ENCODE measurements around the gene ECI2. TPM values are rescaled to one million over a fixed set of nuclear protein-coding genes. Genes with fewer than 3 reads are reported as not detected.
"Not testable (repeated sequence)": the region's sequence is repeated elsewhere in the genome, so short reads cannot be mapped to it uniquely, and the experiment has no call there.

The ECI2 gene
- total and polyA plus RNA-seq, 5 donors, result 70.1 to 124 (median 101) TPM

- 80% methylated on average over 5 of the region's 5 CpGs for WGBS
- ATAC-seq (peak in 1 of 2 donors; percentile 28), DNase-seq (no peak)
- Histone ChIP-seq H3K4me1 (ENCODE audit: control insufficient read depth, insufficient read depth, low read length) (no peaks in the 10 kb centered on the region), H3K27me3 (ENCODE audit: control insufficient read depth, insufficient read depth) (no peaks in the 10 kb centered on the region), H3K4me3 (ENCODE audit: low read length) (no peak overlapping the region), H3K27ac (ENCODE audit: low read length) (no peak overlapping the region), H3K9me3 (ENCODE audit: control insufficient read depth, low read length) (no peaks in the 10 kb centered on the region)
- intact Hi-C loops (cut with DNase I), result no loop called here
Measured at GRCh38 chr6:4125500-4125899, 9.9 kb downstream of the ECI2 start.

- no peaks in the 10 kb centered on the region for H3K9me3 ChIP-seq (ENCODE audit: control insufficient read depth, low read length)
- no peak for ATAC-seq
- no peaks in the 10 kb centered on the region for H3K4me1 ChIP-seq (ENCODE audit: control insufficient read depth, insufficient read depth, low read length)
- H3K27ac ChIP-seq (ENCODE audit: low read length), result no peak overlapping the region
- WGBS, result 10% methylated on average over 1 of the region's 1 CpG
- no peaks in the 10 kb centered on the region for H3K27me3 ChIP-seq (ENCODE audit: control insufficient read depth, insufficient read depth)
- DNase-seq, result no peak
- H3K4me3 ChIP-seq (ENCODE audit: low read length), result no peak overlapping the region
- intact Hi-C loops (cut with DNase I), result no loop called here
Measured at GRCh38 chr6:4124351-4124750, 11.0 kb downstream of the ECI2 start.

- WGBS, result 94% methylated on average over 4 of the region's 4 CpGs
- no peaks in the 10 kb centered on the region for H3K27me3 ChIP-seq (ENCODE audit: control insufficient read depth, insufficient read depth)
- H3K4me3 ChIP-seq (ENCODE audit: low read length), result no peak overlapping the region
- DNase-seq (no peak), ATAC-seq (no peak)
- H3K27ac ChIP-seq (ENCODE audit: low read length), result no peak overlapping the region
- no peaks in the 10 kb centered on the region for H3K4me1 ChIP-seq (ENCODE audit: control insufficient read depth, insufficient read depth, low read length)
- intact Hi-C loops (cut with DNase I), result loop anchor here in 1 of 4 donors (5.0 kb wide), 1 partner anchor 63 kb away; no protein-coding TSS in a partner anchor
- no peaks in the 10 kb centered on the region for H3K9me3 ChIP-seq (ENCODE audit: control insufficient read depth, low read length)
Measured at GRCh38 chr6:4115741-4116140, 19.6 kb downstream of the ECI2 start.

- H3K27me3 ChIP-seq (ENCODE audit: control insufficient read depth, insufficient read depth), result no peaks in the 10 kb centered on the region
- 88% methylated on average over 3 of the region's 3 CpGs for WGBS
- intact Hi-C loops (cut with DNase I), result no loop called here
- H3K27ac ChIP-seq (ENCODE audit: low read length), result no peak overlapping the region
- DNase-seq (no peak), ATAC-seq (no peak)
- H3K4me3 ChIP-seq (ENCODE audit: low read length), result no peak overlapping the region
- H3K9me3 ChIP-seq (ENCODE audit: control insufficient read depth, low read length), result no peaks in the 10 kb centered on the region
- H3K4me1 ChIP-seq (ENCODE audit: control insufficient read depth, insufficient read depth, low read length), result no peaks in the 10 kb centered on the region
Measured at GRCh38 chr6:4114123-4114522, 21.3 kb downstream of the ECI2 start.

- DNase-seq, result no peak
- intact Hi-C loops (cut with DNase I), result no loop called here
- no peak for ATAC-seq
- Histone ChIP-seq H3K4me1 (ENCODE audit: control insufficient read depth, insufficient read depth, low read length) (no peaks in the 10 kb centered on the region), H3K27ac (ENCODE audit: low read length) (no peak overlapping the region), H3K9me3 (ENCODE audit: control insufficient read depth, low read length) (no peaks in the 10 kb centered on the region), H3K27me3 (ENCODE audit: control insufficient read depth, insufficient read depth) (no peaks in the 10 kb centered on the region), H3K4me3 (ENCODE audit: low read length) (no peak overlapping the region)
Measured at GRCh38 chr6:4113649-4114048, 21.7 kb downstream of the ECI2 start.

- Histone ChIP-seq H3K4me3 (ENCODE audit: low read length) (no peak overlapping the region), H3K27me3 (ENCODE audit: control insufficient read depth, insufficient read depth) (no peaks in the 10 kb centered on the region), H3K4me1 (ENCODE audit: control insufficient read depth, insufficient read depth, low read length) (no peaks in the 10 kb centered on the region), H3K27ac (ENCODE audit: low read length) (no peak overlapping the region), H3K9me3 (ENCODE audit: control insufficient read depth, low read length) (no peaks in the 10 kb centered on the region)
- DNase-seq (no peak), ATAC-seq (no peak)
- intact Hi-C loops (cut with DNase I), result no loop called here
- WGBS, result 93% methylated on average over 3 of the region's 3 CpGs
Measured at GRCh38 chr6:4112366-4112765, 23.0 kb downstream of the ECI2 start.

GRCh38 chr6:4109363-4109815 lies 26.0 kb downstream of the ECI2 start:
- DNase-seq; H3K4me3 ChIP-seq (ENCODE audit: low read length); intact Hi-C loops (cut with DNase I); H3K27me3 ChIP-seq (ENCODE audit: control insufficient read depth, insufficient read depth); H3K9me3 ChIP-seq (ENCODE audit: control insufficient read depth, low read length); H3K4me1 ChIP-seq (ENCODE audit: control insufficient read depth, insufficient read depth, low read length); H3K27ac ChIP-seq (ENCODE audit: low read length): not testable (repeated sequence)
- ATAC-seq, result peak; percentile 68 to 85
- WGBS, result 33% methylated on average over 4 of the region's 4 CpGs

- intact Hi-C loops (cut with DNase I), result no loop called here
- ATAC-seq, result no peak
- 78% methylated on average over 9 of the region's 9 CpGs for WGBS
Measured at GRCh38 chr6:4108561-4109093, 26.7 kb downstream of the ECI2 start.

GRCh38 chr6:4107873-4108272 lies 27.5 kb downstream of the ECI2 start:
- 89% methylated on average over 2 of the region's 2 CpGs for WGBS
- Histone ChIP-seq H3K27ac (ENCODE audit: low read length) (no peak overlapping the region), H3K27me3 (ENCODE audit: control insufficient read depth, insufficient read depth) (no peaks in the 10 kb centered on the region), H3K4me3 (ENCODE audit: low read length) (no peak overlapping the region), H3K9me3 (ENCODE audit: control insufficient read depth, low read length) (no peaks in the 10 kb centered on the region), H3K4me1 (ENCODE audit: control insufficient read depth, insufficient read depth, low read length) (no peaks in the 10 kb centered on the region)
- ATAC-seq (no peak), DNase-seq (no peak)
- intact Hi-C loops (cut with DNase I), result no loop called here

More at GRCh38 chr6:4108561-4109093, 26.7 kb downstream of the ECI2 start:
- no peak overlapping the region for H3K27ac ChIP-seq (ENCODE audit: low read length)
- no peaks in the 10 kb centered on the region for H3K27me3 ChIP-seq (ENCODE audit: control insufficient read depth, insufficient read depth)
- no peak overlapping the region for H3K4me3 ChIP-seq (ENCODE audit: low read length)
- H3K4me1 ChIP-seq (ENCODE audit: control insufficient read depth, insufficient read depth, low read length), result no peaks in the 10 kb centered on the region
- no peaks in the 10 kb centered on the region for H3K9me3 ChIP-seq (ENCODE audit: control insufficient read depth, low read length)
- DNase-seq, result no peak

GRCh38 chr6:4105980-4106536 lies 29.3 kb downstream of the ECI2 start:
- H3K27ac ChIP-seq (ENCODE audit: low read length), result no peak overlapping the region
- no peak overlapping the region for H3K4me3 ChIP-seq (ENCODE audit: low read length)
- WGBS, result 75% methylated on average over 4 of the region's 4 CpGs
- H3K9me3 ChIP-seq (ENCODE audit: control insufficient read depth, low read length), result no peaks in the 10 kb centered on the region
- ATAC-seq, result peak in 1 of 2 donors; percentile 75
- no peaks in the 10 kb centered on the region for H3K4me1 ChIP-seq (ENCODE audit: control insufficient read depth, insufficient read depth, low read length)
- no peaks in the 10 kb centered on the region for H3K27me3 ChIP-seq (ENCODE audit: control insufficient read depth, insufficient read depth)
- intact Hi-C loops (cut with DNase I), result no loop called here
- DNase-seq, result no peak

- H3K27me3 ChIP-seq (ENCODE audit: control insufficient read depth, insufficient read depth), result no peaks in the 10 kb centered on the region
- H3K4me1 ChIP-seq (ENCODE audit: control insufficient read depth, insufficient read depth, low read length), result no peaks in the 10 kb centered on the region
- ATAC-seq (no peak), DNase-seq (no peak)
- intact Hi-C loops (cut with DNase I), result no loop called here
- H3K9me3 ChIP-seq (ENCODE audit: control insufficient read depth, low read length), result no peaks in the 10 kb centered on the region
- WGBS, result 82% methylated on average over 5 of the region's 5 CpGs
- H3K27ac ChIP-seq (ENCODE audit: low read length), result no peak overlapping the region
- H3K4me3 ChIP-seq (ENCODE audit: low read length), result no peak overlapping the region
Measured at GRCh38 chr6:4103929-4104328, 31.4 kb downstream of the ECI2 start.

All from right cardiac atrium (tissue), 5 donors.